ENCODE results near the gene ADGRF4.

ADGRF4 gene

GRCh38 chr6:47769982-47770381 is 71.6 kb downstream of the ADGRF4 start:
- DNase-seq (ENCODE audit: low read depth) = no peak
- H3K4me3 ChIP-seq (ENCODE audit: low read length) = no peak overlapping the region
- TF ChIP-seq, protein P1, sequence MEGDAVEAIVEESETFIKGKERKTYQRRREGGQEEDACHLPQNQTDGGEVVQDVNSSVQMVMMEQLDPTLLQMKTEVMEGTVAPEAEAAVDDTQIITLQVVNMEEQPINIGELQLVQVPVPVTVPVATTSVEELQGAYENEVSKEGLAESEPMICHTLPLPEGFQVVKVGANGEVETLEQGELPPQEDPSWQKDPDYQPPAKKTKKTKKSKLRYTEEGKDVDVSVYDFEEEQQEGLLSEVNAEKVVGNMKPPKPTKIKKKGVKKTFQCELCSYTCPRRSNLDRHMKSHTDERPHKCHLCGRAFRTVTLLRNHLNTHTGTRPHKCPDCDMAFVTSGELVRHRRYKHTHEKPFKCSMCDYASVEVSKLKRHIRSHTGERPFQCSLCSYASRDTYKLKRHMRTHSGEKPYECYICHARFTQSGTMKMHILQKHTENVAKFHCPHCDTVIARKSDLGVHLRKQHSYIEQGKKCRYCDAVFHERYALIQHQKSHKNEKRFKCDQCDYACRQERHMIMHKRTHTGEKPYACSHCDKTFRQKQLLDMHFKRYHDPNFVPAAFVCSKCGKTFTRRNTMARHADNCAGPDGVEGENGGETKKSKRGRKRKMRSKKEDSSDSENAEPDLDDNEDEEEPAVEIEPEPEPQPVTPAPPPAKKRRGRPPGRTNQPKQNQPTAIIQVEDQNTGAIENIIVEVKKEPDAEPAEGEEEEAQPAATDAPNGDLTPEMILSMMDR (conservative IDR thresholded peaks at IDR 0.05; ENCODE audit: low read length) = no peak

Data from AG10803 (cell line).